NCI-H146 (cell line): ENCODE results near the gene APOD.

Experiments used
- DNase-seq: peaks from one replicate; lab custom pipeline; 2025; lab: John Stamatoyannopoulos, UW

The APOD gene

GRCh38 chr3:195553268-195553667 is 30.5 kb downstream of the APOD start:
- no peak for DNase-seq

DNA sequence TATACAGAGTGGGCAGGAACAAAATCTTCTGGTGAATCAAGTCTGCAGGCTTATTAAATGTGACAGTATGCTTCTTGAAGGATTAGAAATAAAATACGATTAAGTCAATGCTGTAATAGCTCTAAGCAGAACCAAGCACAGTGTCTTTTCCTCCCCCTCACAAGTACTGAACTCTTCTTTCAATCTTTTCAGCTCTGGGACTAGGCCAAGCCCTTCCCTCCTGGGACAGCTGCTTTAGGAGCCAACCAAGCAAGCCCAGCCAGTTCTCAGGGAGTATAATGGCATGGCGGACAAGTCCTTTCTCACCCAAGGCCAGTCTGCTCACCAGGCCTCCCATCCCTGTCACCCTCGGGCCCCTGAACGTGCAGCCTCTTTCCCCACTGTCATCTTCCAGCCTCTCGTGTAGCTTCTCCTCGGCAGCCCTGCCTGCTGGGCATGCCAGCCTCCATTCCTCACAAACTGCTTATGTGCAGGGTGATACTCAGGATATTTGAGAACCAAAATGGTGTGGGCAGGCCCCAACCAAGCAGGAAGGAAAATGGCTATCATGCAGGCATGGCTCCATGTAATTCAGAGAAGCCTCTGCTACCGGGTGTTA is 32.3 kb downstream of the APOD start:
- no peak for DNase-seq

DNA sequence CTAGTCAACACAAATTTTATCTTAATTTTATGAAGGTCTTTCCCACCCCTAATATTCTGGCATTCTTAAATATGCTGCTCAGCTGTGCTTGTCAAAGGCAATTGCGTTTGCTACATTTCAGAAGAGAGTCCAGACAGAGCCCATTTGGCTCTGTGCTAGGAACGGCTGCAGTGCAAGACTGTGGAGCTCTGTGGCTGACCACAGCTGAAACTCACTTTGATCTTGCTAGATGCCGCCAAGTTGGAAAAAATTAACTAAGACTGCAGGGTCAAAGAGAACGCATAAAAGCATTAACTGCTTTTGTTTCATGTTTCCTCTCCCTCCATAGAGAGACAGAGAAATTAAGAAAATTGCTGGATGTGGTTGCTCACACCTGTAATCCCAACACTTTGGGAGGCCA is 33.0 kb downstream of the APOD start:
- no peak for DNase-seq

DNA sequence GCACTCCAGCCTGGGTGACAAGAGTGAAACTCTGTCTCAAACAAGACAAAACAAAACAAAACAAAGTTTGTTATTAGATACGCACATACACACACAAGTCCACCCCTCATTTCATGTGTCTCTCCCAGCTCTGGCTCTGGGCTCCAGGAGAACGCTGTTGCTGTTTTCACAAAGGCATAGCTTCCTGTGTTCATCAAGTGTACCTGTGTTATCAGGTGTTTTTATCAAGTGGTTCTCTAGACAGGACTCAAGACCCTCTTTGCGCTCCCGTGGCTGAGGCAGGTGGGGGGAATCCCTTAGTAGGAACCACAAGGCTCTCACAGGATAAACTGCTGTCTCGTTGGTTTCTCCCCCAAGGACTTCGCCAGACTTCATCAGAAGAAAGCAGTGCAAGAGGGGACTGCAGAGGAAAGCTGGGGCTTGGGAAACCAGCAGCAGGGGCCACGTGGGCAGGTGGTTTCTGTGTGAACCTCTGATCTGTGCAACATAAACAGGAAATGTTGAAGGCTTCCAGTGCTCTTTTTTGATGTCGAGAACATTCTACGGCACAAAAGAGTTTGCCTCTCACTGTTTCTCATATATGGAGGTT is 33.7 kb downstream of the APOD start:
- no peak for DNase-seq

- DNase-seq: no peak
Measured at GRCh38 chr3:195548987-195549386, 34.8 kb downstream of the APOD start.

- no peak for DNase-seq
Measured at GRCh38 chr3:195548501-195548900, 35.2 kb downstream of the APOD start.

DNA sequence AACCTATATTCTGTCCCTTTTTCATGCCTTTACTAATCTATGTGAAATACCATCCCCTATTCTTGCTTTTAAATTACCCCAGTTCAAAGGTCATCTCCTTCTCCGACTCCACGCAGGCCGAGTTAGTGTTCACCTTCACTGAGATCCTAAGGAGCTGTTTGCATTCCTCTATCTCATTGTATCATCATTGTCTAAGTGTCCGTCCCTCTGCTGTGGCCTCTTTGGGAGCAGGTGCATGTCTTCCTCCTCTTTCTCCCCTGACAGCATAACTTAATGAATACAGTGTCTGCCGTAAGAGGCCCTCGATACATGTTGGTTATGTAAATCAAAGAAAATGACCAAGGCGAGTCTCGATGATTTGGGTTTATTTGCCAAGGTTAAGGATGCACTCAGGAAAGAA is 35.7 kb downstream of the APOD start:
- peak; percentile 26 for DNase-seq

- no peak for DNase-seq
Measured at GRCh38 chr3:195546130-195546560, 37.6 kb downstream of the APOD start.

DNA sequence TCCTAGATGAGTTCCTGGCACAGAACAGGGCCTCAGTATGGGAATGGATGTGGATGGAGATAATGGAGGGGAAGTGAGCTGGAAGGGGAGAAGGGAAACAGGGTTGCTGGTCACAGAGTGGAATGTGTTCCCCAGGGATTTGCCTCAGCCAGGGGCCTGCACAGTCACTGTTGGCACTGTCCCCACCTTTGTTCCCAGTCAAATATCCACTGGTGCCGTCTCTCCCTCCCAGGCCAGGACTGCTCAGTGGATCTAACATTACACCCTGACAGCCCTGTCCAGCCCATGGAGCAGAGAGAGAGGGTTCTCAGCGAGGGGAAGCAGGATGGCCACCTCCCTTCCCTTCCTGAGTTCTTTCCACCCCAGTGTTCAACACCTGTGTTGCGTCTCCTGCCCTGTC is 39.1 kb downstream of the APOD start:
- DNase-seq: no peak

DNA sequence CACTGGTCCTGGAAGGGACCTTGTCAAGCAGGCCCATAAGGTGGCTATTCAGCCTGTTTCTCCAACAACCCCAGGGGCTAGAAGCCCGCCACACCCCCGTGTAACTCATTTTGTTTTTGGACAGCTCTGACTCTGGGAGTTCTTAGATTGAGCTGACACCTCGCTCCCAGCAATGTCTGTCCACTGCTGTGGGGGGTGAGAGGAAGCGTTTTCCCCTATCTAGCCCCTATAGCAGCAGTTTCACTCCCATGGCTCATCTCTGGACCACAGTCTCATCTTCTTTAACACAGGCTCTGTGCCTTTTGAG is 39.6 kb downstream of the APOD start:
- DNase-seq: no peak

GRCh38 chr3:195543500-195544229 is 40.1 kb downstream of the APOD start:
- DNase-seq: no peak

DNA sequence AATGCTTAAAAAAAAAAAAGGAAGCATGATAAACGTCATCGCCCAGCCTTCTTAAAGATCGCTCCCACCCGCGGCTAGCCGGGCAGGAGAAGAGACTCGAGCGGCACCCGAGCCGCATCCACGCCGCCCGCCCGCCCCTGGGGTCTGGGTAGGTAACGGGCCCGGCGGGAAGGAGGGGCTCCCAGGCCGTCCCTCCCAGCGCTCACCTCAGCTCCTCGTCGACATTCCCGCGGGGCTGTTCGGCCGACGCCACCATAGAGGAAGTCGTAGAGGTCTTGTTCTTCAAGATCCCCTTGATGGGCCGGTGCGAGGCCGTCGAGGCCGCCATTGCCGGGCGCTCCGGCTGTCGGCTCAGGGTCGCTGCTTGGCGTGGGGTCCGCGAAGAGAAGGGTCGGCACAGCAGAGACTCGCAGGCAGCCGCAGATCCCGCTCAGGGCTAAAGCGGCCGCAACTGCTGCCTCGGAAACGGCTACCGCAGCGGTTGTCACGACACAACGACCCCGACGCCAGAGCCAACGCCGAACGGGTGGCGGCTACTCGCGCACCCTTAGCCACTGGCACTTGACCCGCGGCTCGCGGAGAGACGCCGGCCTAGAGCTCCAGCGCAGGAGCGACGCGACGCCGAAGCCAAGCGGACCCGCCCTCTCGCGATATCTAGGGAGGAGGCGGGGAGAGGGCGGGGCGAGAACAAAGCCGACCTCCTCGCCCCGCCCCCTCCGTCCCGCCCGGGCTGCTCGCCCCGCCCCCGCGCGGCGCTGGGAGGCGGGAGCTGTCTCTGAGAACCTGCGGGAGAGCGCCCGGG is 40.8 kb downstream of the APOD start, which contains the start of gene PPP1R2:
PPP1R2 (minus strand) TSS at position 628 of the 802 bp plus-strand sequence; CDS start at position 328, 300 bp downstream.
- DNase-seq: peak; percentile 92

- DNase-seq: peak; percentile 14
Measured at GRCh38 chr3:195542316-195542697, 41.4 kb downstream of the APOD start.

DNA sequence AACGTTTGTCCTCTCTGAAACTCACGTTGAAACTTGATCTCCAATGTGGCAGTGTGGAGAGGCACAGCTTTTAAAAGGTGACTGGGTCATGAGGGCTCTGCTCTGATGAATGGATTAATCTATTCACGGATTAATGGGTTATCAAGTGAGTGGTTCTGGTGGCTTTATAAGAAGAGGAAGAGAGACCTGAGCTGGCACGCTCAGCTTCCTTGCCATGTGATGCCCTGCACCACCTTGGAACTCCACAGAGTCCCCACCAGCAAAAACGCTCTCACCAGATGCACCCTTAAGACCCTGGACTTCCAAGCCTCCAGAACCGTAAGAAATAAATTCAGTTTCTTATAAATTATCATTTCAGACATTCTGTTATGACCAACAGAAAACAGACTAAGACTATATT is 43.2 kb downstream of the APOD start:
- no peak for DNase-seq

DNA sequence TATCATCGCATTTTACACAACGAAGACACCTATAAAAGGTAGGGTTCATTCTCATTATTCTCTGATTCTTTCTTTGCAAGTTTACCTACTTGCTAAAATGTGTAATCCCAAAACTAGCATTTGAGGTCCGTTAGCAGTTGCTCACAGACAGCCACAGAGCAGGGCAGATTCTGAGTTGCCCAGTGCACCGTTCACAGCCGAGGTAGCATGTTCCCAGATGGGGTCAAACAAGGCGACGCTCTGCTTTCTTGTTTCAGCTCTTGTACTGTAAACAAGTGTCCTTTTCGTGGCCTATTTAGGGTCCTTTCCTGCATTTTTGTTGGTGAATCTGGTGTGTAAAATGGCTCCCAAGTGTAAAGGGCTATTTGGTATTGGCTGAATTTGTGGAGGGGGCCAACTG is 43.7 kb downstream of the APOD start:
- DNase-seq: no peak

GRCh38 chr3:195539479-195539878 is 44.3 kb downstream of the APOD start:
- no peak for DNase-seq

DNA sequence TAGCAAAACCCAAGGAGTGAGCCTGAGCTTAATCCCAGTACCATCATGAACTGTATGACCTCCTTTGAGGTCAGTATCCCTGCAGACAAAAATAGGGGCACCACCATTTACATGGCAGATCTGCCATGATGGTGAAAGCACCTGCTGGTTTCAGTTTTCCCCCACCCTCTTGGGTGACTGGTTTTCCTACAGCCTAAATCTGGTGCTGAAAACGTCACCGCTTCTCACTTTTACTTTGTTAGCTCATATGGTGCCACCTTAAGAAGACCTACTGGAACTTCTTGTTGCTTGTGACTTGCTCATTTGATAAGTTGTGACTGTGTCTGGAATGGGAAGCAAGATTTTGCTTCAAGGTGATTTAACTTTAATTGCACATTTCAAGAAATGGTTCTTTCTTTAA is 45.7 kb downstream of the APOD start:
- DNase-seq: no peak

GRCh38 chr3:195535293-195535692 is 48.4 kb downstream of the APOD start:
- no peak for DNase-seq

- no peak for DNase-seq
Measured at GRCh38 chr3:195532834-195533233, 50.9 kb downstream of the APOD start.

GRCh38 chr3:195532345-195532744 is 51.4 kb downstream of the APOD start:
- no peak for DNase-seq

DNA sequence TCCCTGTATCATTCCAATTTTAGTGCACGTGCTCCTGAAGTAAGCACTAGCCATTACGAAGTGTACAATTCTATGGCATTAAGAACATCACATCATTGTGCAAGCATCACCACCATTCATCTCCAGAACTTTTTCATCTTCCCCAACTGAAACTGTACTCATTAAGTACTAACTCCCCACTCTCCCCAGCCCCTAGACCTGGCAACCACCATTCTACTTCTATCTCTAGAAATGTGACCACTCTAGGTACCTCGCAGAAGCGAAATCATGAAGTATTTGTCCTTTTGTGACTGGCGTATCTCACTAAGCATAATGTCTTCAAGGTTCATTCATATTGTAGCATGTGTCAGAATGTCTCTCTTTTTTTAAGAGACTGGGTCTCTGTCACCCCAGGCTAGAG is 52.1 kb downstream of the APOD start:
- DNase-seq: no peak

DNA sequence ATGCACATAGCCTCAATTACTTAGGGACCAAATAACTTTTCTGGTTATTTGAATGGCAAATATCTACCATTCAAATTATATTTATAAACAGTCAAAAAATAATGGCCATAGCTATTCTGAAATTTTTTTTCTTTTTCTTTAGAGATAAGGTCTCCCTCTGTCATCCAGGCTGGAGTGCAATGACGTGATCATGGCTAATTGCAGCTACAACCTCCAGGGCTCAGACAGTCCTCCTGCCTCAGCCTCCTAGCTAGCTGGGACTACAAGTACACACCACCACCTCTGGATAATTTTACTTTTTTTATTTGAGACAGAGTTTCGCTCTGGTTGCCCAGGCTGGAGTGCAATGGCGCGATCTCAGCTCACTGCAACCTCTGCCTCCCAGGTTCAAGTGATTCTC is 57.2 kb downstream of the APOD start:
- DNase-seq: no peak
